Suprapubic skin (tissue), 4 donors: ENCODE results near the gene EIF4G3. TPM values are rescaled to one million over a fixed set of nuclear protein-coding genes. Genes with fewer than 3 reads are reported as not detected.

Experiments
- DNase-seq, 2 donors: peaks; one replicate each; pipeline ENCODE4 v3.0.0-alpha.2; 2019; ENCODE audit warnings: low spot score in 2 of 2
- H3K27ac ChIP-seq: fragments of 200-600 bp; sonication (generic); one replicate; pipeline ENCODE4 v1.5.1; 2019
- H3K27me3 ChIP-seq: fragments of 200-600 bp; sonication (generic); one replicate; pipeline ENCODE4 v1.5.1; 2019
- H3K36me3 ChIP-seq: fragments of 200-600 bp; sonication (generic); one replicate; pipeline ENCODE4 v1.5.1; 2019
- H3K4me1 ChIP-seq: fragments of 200-600 bp; sonication (generic); one replicate; pipeline ENCODE4 v1.5.1; 2019
- H3K4me3 ChIP-seq: fragments of 200-600 bp; sonication (generic); one replicate; pipeline ENCODE4 v1.5.1; 2019; ENCODE audit warnings: mild to moderate bottlenecking
- H3K9me3 ChIP-seq: fragments of 200-600 bp; sonication (generic); one replicate; pipeline ENCODE4 v1.5.1; 2019
- CTCF ChIP-seq, 2 donors: fragments of 200-600 bp in 1 of 2; fragments of 450-650 bp in 1 of 2; sonication (generic) in 1 of 2; IDR thresholded peaks; one replicate each; pipeline ENCODE4 v1.5.1; 2016 to 2019; ENCODE audit warnings: antibody characterized with exemption in 2 of 2, mild to moderate bottlenecking in 1 of 2, moderate library complexity in 1 of 2
- EP300 ChIP-seq: sonication (generic); formaldehyde crosslinking; IDR thresholded peaks from one replicate; pipeline ENCODE4 v1.6.1; 2017; ENCODE audit warnings: antibody characterized with exemption
- POLR2A ChIP-seq, 2 donors: fragments of 450-650 bp; IDR thresholded peaks; one replicate each; pipeline ENCODE4 v1.6.1; 2017; ENCODE audit warnings: antibody characterized with exemption in 2 of 2, mild to moderate bottlenecking in 2 of 2, moderate library complexity in 2 of 2
- POLR2AphosphoS5 ChIP-seq, 3 donors: sonication (generic); formaldehyde crosslinking; IDR thresholded peaks; one replicate each; pipeline ENCODE4 v1.6.1; 2017; ENCODE audit warnings: antibody characterized with exemption in 3 of 3
- WGBS: methylation state at CpG from one replicate; pipeline ENCODE4 v1.1.5; 2018; 5-methylcytosine and 5-hydroxymethylcytosine counted together
- total RNA-seq, 4 donors: library from RNA; depleted of rRNA; stranded (reverse); fragments of >200 nt; gene quantifications; one replicate each; pipeline ENCODE4 v1.1.0, GENCODE V29; 2016

Gene EIF4G3
- total RNA-seq, 4 donors from 2014 or later = 32.9 to 40.6 (median 39.5) TPM

- TF ChIP-seq POLR2A (IDR thresholded peaks at IDR 0.05) (no peak), POLR2AphosphoS5 (IDR thresholded peaks at IDR 0.05) (no peak), CTCF (IDR thresholded peaks at IDR 0.05) (no peak), EP300 (no peak)
- no peak overlapping the region for H3K4me3 ChIP-seq
Measured at GRCh38 chr1:21156019-21156418, 20.7 kb downstream of the EIF4G3 start.

GRCh38 chr1:21154717-21155116 lies 22.0 kb downstream of the EIF4G3 start:
- 91% methylated on average over 3 of the region's 3 CpGs for WGBS
- H3K9me3 ChIP-seq = no peaks in the 10 kb centered on the region

More at GRCh38 chr1:21156019-21156418, 20.7 kb downstream of the EIF4G3 start:
- Histone ChIP-seq H3K4me1 (no peaks in the 10 kb centered on the region), H3K27me3 (no peaks in the 10 kb centered on the region), H3K36me3 (peaks cover 4% of the 10 kb centered on the region), H3K9me3 (no peaks in the 10 kb centered on the region), H3K27ac (no peak overlapping the region)
- DNase-seq = no peak
- WGBS = 89% methylated on average over 6 of the region's 6 CpGs

GRCh38 chr1:21153388-21153787 lies 23.3 kb downstream of the EIF4G3 start:
- DNase-seq = no peak
- no peak for TF ChIP-seq POLR2AphosphoS5 (IDR thresholded peaks at IDR 0.05)
- no peak for TF ChIP-seq CTCF (IDR thresholded peaks at IDR 0.05)
- no peak for TF ChIP-seq EP300
- TF ChIP-seq POLR2A (IDR thresholded peaks at IDR 0.05) = no peak
- no peak overlapping the region for H3K4me3 ChIP-seq
- no peaks in the 10 kb centered on the region for H3K27me3 ChIP-seq
- H3K36me3 ChIP-seq = no peaks in the 10 kb centered on the region
- WGBS = 91% methylated on average over 6 of the region's 6 CpGs
- H3K27ac ChIP-seq = no peak overlapping the region
- H3K4me1 ChIP-seq = peaks cover 19% of the 10 kb centered on the region
- H3K9me3 ChIP-seq = no peaks in the 10 kb centered on the region

More at GRCh38 chr1:21154717-21155116, 22.0 kb downstream of the EIF4G3 start:
- Histone ChIP-seq H3K4me3 (no peak overlapping the region), H3K27me3 (no peaks in the 10 kb centered on the region), H3K36me3 (no peaks in the 10 kb centered on the region), H3K27ac (no peak overlapping the region), H3K4me1 (peaks cover 11% of the 10 kb centered on the region)
- no peak for DNase-seq
- no peak for TF ChIP-seq EP300
- no peak for TF ChIP-seq CTCF (IDR thresholded peaks at IDR 0.05)
- TF ChIP-seq POLR2A (IDR thresholded peaks at IDR 0.05) = no peak

- no peak overlapping the region for H3K4me3 ChIP-seq
- 64% methylated on average over 4 of the region's 4 CpGs for WGBS
- H3K27ac ChIP-seq = no peak overlapping the region
- TF ChIP-seq EP300 (no peak), CTCF (IDR thresholded peaks at IDR 0.05) (no peak), POLR2A (IDR thresholded peaks at IDR 0.05) (no peak), POLR2AphosphoS5 (IDR thresholded peaks at IDR 0.05) (no peak)
- no peaks in the 10 kb centered on the region for H3K9me3 ChIP-seq
- no peak for DNase-seq
- H3K4me1 ChIP-seq = peaks cover 19% of the 10 kb centered on the region
- no peaks in the 10 kb centered on the region for H3K27me3 ChIP-seq
- H3K36me3 ChIP-seq = peaks cover 6% of the 10 kb centered on the region
Measured at GRCh38 chr1:21152423-21153100, 24.1 kb downstream of the EIF4G3 start.

GRCh38 chr1:21149855-21150432 lies 26.8 kb downstream of the EIF4G3 start:
- Histone ChIP-seq H3K9me3 (no peaks in the 10 kb centered on the region), H3K4me1 (peaks cover 19% of the 10 kb centered on the region), H3K27me3 (no peaks in the 10 kb centered on the region), H3K4me3 (no peak overlapping the region), H3K36me3 (peaks cover 6% of the 10 kb centered on the region), H3K27ac (peak overlapping the region; percentile 69)
- WGBS = 44% methylated on average over 3 of the region's 3 CpGs
- TF ChIP-seq POLR2A (IDR thresholded peaks at IDR 0.05) = no peak
- TF ChIP-seq CTCF (IDR thresholded peaks at IDR 0.05) = no peak
- no peak for TF ChIP-seq POLR2AphosphoS5 (IDR thresholded peaks at IDR 0.05)
- TF ChIP-seq EP300 = no peak
- no peak for DNase-seq
